ENCODE results near the gene LANCL2.
"Not testable (repeated sequence)": the region's sequence is repeated elsewhere in the genome, so short reads cannot be mapped to it uniquely, and the experiment has no call there.

The LANCL2 gene

DNA sequence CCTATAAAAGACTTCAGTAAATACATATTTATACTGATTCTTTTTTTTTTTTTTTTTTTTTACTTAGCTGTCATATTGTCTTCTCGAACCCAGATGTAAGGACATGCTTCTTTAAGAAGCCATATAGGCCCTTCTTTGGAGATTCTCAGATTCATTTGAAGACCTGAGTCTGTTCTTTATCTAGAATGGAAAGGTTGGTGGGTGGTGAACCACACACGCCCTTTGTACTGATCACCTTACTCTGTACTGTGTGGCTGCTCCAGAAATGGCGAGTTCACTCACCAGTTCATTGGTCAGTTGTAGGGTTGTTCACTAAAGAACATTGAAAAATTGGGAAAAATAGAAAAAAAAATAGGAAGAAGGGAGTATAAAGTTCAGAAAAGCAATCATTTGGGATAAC, 32.5 kb downstream of the LANCL2 start:
- TF ChIP-seq JUND (IDR thresholded peaks at IDR 0.05; ENCODE audit: low read depth), result no peak
- DNase-seq (ENCODE audit: low read depth in 1 of 2, low spot score in 1 of 2), result no peak
- in situ Hi-C loops (cut with HindIII; ENCODE audit: low pct_unique_long_range_greater_than_20kb, low sequenced_read_pairs), result no loop called here

GRCh38 chr7:55400191-55400590, 35.1 kb downstream of the LANCL2 start:
- no peak for TF ChIP-seq JUND (IDR thresholded peaks at IDR 0.05; ENCODE audit: low read depth)
- in situ Hi-C loops (cut with HindIII; ENCODE audit: low pct_unique_long_range_greater_than_20kb, low sequenced_read_pairs), result no loop called here

DNA sequence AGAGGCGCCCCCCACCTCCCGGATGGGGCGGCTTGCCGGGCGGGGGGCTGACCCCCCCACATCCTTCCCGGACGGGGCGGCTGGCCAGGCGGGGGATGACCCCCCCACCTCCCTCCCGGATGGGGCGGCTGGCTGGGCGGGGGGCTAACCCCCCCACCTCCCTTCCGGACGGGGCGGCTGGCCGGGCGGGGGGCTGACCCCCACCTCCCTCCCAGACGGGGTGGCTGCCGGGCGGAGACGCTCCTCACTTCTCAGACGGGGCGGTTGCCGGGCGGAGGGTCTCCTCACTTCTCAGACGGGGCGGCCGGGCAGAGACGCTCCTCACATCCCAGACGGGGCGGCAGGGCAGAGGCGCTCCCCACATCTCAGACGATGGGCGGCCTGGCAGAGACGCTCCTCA, 37.4 kb downstream of the LANCL2 start:
- in situ Hi-C loops (cut with HindIII; ENCODE audit: low pct_unique_long_range_greater_than_20kb, low sequenced_read_pairs); DNase-seq (ENCODE audit: low read depth in 1 of 2, low spot score in 1 of 2): not testable (repeated sequence)

More at GRCh38 chr7:55400191-55400590, 35.1 kb downstream of the LANCL2 start:
- DNase-seq (ENCODE audit: low read depth in 1 of 2, low spot score in 1 of 2), result no peak

DNA sequence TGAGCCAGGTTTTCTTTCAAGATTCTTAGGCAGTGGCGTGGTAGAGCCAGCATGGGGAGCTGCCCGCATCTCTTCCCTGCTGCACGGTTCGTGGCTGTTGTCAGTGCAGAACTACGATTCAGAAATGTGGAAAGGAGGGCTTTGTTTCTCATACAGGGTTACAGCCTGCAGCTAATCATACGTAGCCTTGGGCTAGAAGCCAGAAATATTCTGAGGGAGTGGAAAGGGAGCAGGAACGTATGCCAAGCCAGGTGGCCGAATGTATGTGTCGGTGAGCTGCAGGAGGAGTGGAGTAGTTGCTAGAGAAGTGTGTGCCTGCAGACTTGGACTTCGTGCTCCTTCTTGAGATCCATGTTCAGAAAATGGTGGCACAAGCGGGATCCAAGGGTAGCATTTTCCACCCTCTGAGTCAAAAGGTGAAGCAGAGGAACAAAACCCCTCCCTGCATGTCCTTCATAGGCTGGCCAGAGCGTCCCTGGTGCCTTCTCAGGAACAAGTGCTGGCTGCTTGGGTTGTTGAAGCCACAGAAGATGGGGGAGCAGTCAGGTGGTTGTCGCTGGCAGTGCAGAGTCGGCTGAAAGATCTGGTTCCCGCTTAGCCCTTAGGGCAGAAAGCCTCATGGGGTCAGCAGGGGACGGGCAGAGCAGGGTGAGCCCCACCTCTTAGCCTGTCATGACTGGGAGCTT, 40.9 kb downstream of the LANCL2 start:
- TF ChIP-seq JUND (IDR thresholded peaks at IDR 0.05; ENCODE audit: low read depth), result no peak
- in situ Hi-C loops (cut with HindIII; ENCODE audit: low pct_unique_long_range_greater_than_20kb, low sequenced_read_pairs), result no loop called here
- no peak for DNase-seq (ENCODE audit: low read depth in 1 of 2, low spot score in 1 of 2)

DNA sequence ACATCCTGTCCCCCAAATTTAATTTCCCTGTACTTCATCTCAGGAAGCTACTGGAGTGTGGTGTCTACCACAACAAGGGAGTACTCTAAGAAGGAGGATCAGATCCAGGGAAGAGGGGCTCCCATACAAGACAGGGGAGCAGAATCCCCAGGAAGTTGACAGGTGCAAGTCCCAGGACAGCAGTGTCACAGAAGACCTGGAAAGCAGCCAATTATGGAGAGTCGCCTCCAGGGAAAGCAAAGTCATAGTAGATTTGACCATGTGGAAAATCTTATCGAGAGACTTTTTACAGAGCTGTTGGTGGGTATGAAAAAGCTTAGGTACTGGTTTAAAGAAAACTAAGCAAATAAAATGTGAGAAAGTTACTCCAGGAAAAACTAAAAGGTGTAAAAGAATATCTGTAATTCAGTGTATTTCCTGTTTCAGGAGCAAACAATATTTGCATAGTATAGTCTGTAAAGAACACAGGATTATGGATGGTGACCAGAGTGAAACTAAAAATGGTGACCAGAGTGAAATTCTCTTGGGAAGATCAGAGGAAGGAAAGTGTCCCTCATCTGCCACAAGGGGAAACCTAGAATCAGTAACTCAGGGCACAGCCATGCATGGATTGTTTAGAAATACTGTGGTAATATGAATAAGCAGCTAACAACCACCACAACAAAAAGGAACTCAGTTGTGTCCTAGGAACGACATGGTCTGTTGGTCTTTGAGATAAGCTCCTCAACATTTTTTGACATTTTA, 44.5 kb downstream of the LANCL2 start:
- in situ Hi-C loops (cut with HindIII; ENCODE audit: low pct_unique_long_range_greater_than_20kb, low sequenced_read_pairs), result no loop called here
- no peak for TF ChIP-seq JUND (IDR thresholded peaks at IDR 0.05; ENCODE audit: low read depth)
- DNase-seq (ENCODE audit: low read depth in 1 of 2, low spot score in 1 of 2), result peak; percentile 33 to 47

- DNase-seq (ENCODE audit: low read depth in 1 of 2, low spot score in 1 of 2), result no peak
- in situ Hi-C loops (cut with HindIII; ENCODE audit: low pct_unique_long_range_greater_than_20kb, low sequenced_read_pairs), result no loop called here
- TF ChIP-seq JUND (IDR thresholded peaks at IDR 0.05; ENCODE audit: low read depth), result no peak
These were observed 45.6 kb downstream of the LANCL2 start for GRCh38 chr7:55410667-55411239.

- TF ChIP-seq JUND (IDR thresholded peaks at IDR 0.05; ENCODE audit: low read depth), result no peak
- in situ Hi-C loops (cut with HindIII; ENCODE audit: low pct_unique_long_range_greater_than_20kb, low sequenced_read_pairs), result no loop called here
- DNase-seq (ENCODE audit: low read depth in 1 of 2, low spot score in 1 of 2), result no peak
These were observed 46.7 kb downstream of the LANCL2 start for GRCh38 chr7:55411844-55412243.

DNA sequence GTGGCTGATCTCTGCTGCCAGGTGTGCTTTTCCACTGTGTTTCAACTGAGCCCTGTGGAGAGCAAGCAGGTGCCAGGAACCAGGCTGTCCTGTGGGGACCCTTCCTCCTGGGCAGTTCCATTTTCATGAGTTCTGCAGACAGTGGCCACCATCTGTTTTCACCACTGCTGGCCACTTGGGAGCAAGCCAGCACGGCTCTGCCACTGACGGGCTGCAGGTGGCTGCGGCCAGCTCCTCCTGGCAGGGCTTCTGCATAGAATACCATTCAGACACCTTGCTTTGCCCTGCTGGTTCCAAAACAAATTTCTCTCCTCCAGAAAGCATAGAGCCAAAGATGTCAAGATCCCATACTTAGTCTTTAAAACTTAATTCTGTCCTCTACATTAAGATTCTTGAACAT, 48.3 kb downstream of the LANCL2 start:
- in situ Hi-C loops (cut with HindIII; ENCODE audit: low pct_unique_long_range_greater_than_20kb, low sequenced_read_pairs), result no loop called here
- DNase-seq (ENCODE audit: low read depth in 1 of 2, low spot score in 1 of 2), result no peak
- TF ChIP-seq JUND (IDR thresholded peaks at IDR 0.05; ENCODE audit: low read depth), result no peak

DNA sequence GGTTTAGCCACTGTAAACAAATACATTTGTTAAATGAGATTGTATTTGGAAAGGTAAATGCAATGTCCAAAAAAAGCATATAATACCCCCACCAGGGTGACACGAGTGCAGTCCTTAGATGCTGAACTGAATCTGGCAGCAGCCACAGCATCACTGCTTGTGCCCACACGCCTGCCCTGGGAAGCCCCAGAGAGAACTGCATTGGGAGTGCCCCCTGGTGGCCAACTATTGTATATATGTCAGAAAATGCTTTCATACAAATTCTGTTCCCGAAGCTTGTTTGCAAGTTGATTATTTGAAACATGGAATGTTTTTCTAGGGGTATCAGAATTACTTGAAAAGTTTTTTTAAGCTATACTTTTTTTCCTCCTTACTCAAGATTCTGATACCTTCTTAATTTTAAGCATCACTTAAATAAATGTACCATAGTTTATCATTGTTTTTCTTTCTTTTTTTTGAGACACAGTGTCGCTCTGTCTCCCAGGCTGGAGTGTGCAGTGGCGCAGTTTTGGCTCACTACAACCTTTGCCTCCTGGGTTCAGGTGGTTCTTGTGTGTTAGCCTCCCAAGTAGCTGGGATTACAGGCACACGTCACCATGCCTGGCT, 50.1 kb downstream of the LANCL2 start:
- TF ChIP-seq JUND (IDR thresholded peaks at IDR 0.05; ENCODE audit: low read depth), result no peak
- in situ Hi-C loops (cut with HindIII; ENCODE audit: low pct_unique_long_range_greater_than_20kb, low sequenced_read_pairs), result no loop called here
- DNase-seq (ENCODE audit: low read depth in 1 of 2, low spot score in 1 of 2), result peak; percentile 85 to 89

GRCh38 chr7:55417456-55417855, 52.3 kb downstream of the LANCL2 start:
- in situ Hi-C loops (cut with HindIII; ENCODE audit: low pct_unique_long_range_greater_than_20kb, low sequenced_read_pairs); DNase-seq (ENCODE audit: low read depth in 1 of 2, low spot score in 1 of 2): not testable (repeated sequence)

DNA sequence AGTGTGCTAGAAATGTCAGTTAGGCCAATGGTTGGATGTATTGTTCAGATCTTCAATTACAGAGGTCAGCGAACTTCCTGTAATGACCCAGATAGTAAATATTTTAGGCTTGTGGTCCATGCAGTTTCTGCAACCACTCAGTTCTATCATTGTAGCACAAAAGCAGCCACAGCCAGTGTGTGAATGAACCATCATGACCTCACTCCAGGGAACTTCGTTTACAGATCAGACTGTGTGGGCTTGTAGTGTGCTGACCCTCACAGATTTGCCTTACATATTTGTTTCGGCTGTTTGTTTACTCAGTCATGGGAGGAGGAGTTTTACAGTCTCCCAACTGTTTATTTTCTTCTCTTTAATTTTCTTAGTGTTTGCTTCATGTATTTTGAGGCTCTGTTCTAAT, 55.4 kb downstream of the LANCL2 start:
- in situ Hi-C loops (cut with HindIII; ENCODE audit: low pct_unique_long_range_greater_than_20kb, low sequenced_read_pairs), result no loop called here
- DNase-seq (ENCODE audit: low read depth in 1 of 2, low spot score in 1 of 2), result no peak
- TF ChIP-seq JUND (IDR thresholded peaks at IDR 0.05; ENCODE audit: low read depth), result no peak

DNA sequence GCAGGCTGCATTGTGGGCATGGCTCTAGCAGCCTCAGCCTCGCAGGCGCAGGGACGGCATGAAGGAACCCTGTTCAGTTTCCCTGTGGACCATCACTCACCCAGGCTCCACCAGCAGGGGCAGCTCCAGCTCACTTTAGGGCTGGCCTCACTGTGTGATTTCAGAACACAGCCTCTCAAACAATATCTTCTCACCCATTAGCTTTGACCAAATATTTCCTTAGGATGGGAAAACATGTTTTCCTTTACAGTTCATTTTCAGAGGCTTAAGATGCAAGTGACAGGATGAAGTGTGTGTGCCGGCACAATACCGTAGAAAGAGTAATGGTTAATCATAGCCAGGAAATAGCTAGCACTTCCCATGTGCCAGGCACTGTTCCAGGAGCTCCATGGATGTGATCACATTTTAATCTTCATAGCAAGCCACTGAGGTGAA, 58.2 kb downstream of the LANCL2 start:
- in situ Hi-C loops (cut with HindIII; ENCODE audit: low pct_unique_long_range_greater_than_20kb, low sequenced_read_pairs), result no loop called here
- no peak for TF ChIP-seq JUND (IDR thresholded peaks at IDR 0.05; ENCODE audit: low read depth)
- DNase-seq (ENCODE audit: low read depth in 1 of 2, low spot score in 1 of 2), result no peak

DNA sequence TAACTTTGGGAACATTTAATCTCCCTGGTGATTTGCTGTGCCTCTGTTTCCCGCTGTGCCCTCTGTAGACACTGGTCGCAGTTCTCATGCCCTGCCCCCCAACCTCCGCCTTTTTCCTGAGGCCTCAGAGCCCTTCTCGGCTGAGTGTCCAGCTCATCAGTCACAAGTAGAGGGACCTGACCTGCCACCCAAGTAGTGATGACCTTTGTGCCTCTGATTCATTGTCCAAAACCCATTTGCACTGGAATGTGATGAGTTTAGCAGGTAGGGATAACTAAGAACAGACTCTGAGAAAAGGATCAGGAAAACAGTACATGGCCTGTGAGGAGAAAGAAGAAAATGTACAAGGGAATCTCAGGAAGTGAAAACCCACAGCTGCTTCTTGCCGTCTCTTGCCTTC, 58.8 kb downstream of the LANCL2 start:
- DNase-seq (ENCODE audit: low read depth in 1 of 2, low spot score in 1 of 2), result no peak
- in situ Hi-C loops (cut with HindIII; ENCODE audit: low pct_unique_long_range_greater_than_20kb, low sequenced_read_pairs), result no loop called here
- no peak for TF ChIP-seq JUND (IDR thresholded peaks at IDR 0.05; ENCODE audit: low read depth)
